Vagina (tissue), 2 donors: ENCODE measurements around the gene BTK.

Experiments used
- CTCF ChIP-seq, 3 experiments: fragments of 450-650 bp in 2 of 3; fragments of 200-600 bp in 1 of 3; sonication (generic) in 1 of 3; IDR thresholded peaks; one replicate each; pipeline ENCODE4 v1.5.1; 2017 to 2019; ENCODE audit warnings: antibody characterized with exemption in 3 of 3, mild to moderate bottlenecking in 2 of 3, moderate library complexity in 2 of 3
- POLR2A ChIP-seq, 2 donors: fragments of 450-650 bp; IDR thresholded peaks; one replicate each; pipeline ENCODE4 v1.6.1; 2017; ENCODE audit warnings: antibody characterized with exemption in 2 of 2, mild to moderate bottlenecking in 2 of 2, moderate library complexity in 2 of 2
- POLR2AphosphoS5 ChIP-seq, 2 donors: sonication (generic); formaldehyde crosslinking; IDR thresholded peaks; one replicate each; pipeline ENCODE4 v1.9.0; 2017; ENCODE audit warnings: antibody characterized with exemption in 2 of 2, mild to moderate bottlenecking in 2 of 2, low read depth in 1 of 2; ENCODE audit not compliant: insufficient read depth in 1 of 2

GRCh38 chrX:101362757-101363156 is 23.2 kb downstream of the BTK start:
- no peak for TF ChIP-seq CTCF (IDR thresholded peaks at IDR 0.05)
- no peak for TF ChIP-seq POLR2A (IDR thresholded peaks at IDR 0.05)
- TF ChIP-seq POLR2AphosphoS5 (IDR thresholded peaks at IDR 0.05; ENCODE audit: insufficient read depth in 1 of 2, low read depth in 1 of 2): no peak
